HepG2 (cell line): ENCODE measurements around the gene ZDHHC19. TPM values are rescaled to one million over a fixed set of nuclear protein-coding genes. Genes with fewer than 3 reads are reported as not detected.
A peak's percentile ranks its signal among the peaks of the same experiment; 100 is the strongest.

Source experiments
- CEBPG ChIP-seq: IDR thresholded peaks from 2 replicates; pipeline ENCODE4 v1.6.1; 2016
- HIVEP1 ChIP-seq: sonication (generic); formaldehyde crosslinking; IDR thresholded peaks from 2 replicates; pipeline ENCODE4 v1.4.0; 2020; ENCODE audit warnings: mild to moderate bottlenecking, missing genetic modification reagents
- LCORL ChIP-seq, 2 experiments: fragments of 450-650 bp in 1 of 2; sonication (generic) in 1 of 2; formaldehyde crosslinking in 1 of 2; IDR thresholded peaks; 2 replicates each; pipeline versions ENCODE4 v1.5.0 to v1.6.1; 2017 to 2020; ENCODE audit warnings: antibody characterized with exemption in 1 of 2, missing genetic modification reagents in 1 of 2
- MATR3 ChIP-seq: sonication (generic); formaldehyde crosslinking; IDR thresholded peaks from 2 replicates; pipeline ENCODE4 v1.4.0; 2020; ENCODE audit warnings: missing genetic modification reagents
- MBD4 ChIP-seq: IDR thresholded peaks from 2 replicates; pipeline ENCODE4 v1.6.1; 2012; ENCODE audit warnings: low read length, inconsistent platforms, borderline replicate concordance
- NR2F6 ChIP-seq, 2 experiments: IDR thresholded peaks; 2 replicates each; pipeline ENCODE4 v1.6.1; 2016; ENCODE audit warnings: antibody characterized with exemption in 1 of 2, mild to moderate bottlenecking in 1 of 2
- NRL ChIP-seq: sonication (generic); formaldehyde crosslinking; IDR thresholded peaks from 2 replicates; pipeline ENCODE4 v1.5.0; 2020; ENCODE audit warnings: missing genetic modification reagents, mild to moderate bottlenecking, moderate library complexity, borderline replicate concordance
- ONECUT2 ChIP-seq: sonication (generic); formaldehyde crosslinking; IDR thresholded peaks from 2 replicates; pipeline ENCODE4 v1.4.0; 2020; ENCODE audit warnings: missing genetic modification reagents
- PAWR ChIP-seq: sonication (generic); formaldehyde crosslinking; IDR thresholded peaks from 2 replicates; pipeline ENCODE4 v1.4.0; 2020; ENCODE audit warnings: missing genetic modification reagents, mild to moderate bottlenecking, borderline replicate concordance
- POLR2G ChIP-seq: fragments of 200-400 bp; formaldehyde crosslinking; IDR thresholded peaks from 2 replicates; pipeline ENCODE4 v1.6.1; 2018; ENCODE audit warnings: mild to moderate bottlenecking, low read depth, low read length, moderate library complexity
- PRPF4 ChIP-seq: fragments of 200-400 bp; formaldehyde crosslinking; IDR thresholded peaks from 2 replicates; pipeline ENCODE4 v1.6.1; 2016; ENCODE audit warnings: low read length, low read depth; ENCODE audit not compliant: poor library complexity, severe bottlenecking
- RXRA ChIP-seq: sonication (generic); formaldehyde crosslinking; IDR thresholded peaks from 2 replicates; pipeline ENCODE4 v1.5.1; 2020; ENCODE audit warnings: missing genetic modification reagents
- SAP130 ChIP-seq: IDR thresholded peaks from 2 replicates; pipeline ENCODE4 v1.6.1; 2016; ENCODE audit warnings: low read depth
- TOE1 ChIP-seq: sonication (generic); formaldehyde crosslinking; IDR thresholded peaks from 2 replicates; pipeline ENCODE4 v1.4.0; 2020; ENCODE audit warnings: mild to moderate bottlenecking, missing genetic modification reagents
- ZEB1 ChIP-seq: IDR thresholded peaks from 2 replicates; pipeline ENCODE4 v1.6.1; 2012; ENCODE audit warnings: mild to moderate bottlenecking, low read depth, inconsistent platforms; ENCODE audit not compliant: insufficient replicate concordance
- ZNF280B ChIP-seq: sonication (generic); formaldehyde crosslinking; IDR thresholded peaks from 2 replicates; pipeline ENCODE4 v1.5.0; 2020; ENCODE audit warnings: missing genetic modification reagents, mild to moderate bottlenecking, borderline replicate concordance
- ZNF629 ChIP-seq: sonication (generic); formaldehyde crosslinking; conservative IDR thresholded peaks from 2 replicates; pipeline ENCODE4 v1.5.0; 2020; ENCODE audit warnings: missing genetic modification reagents
- ZNF652 ChIP-seq: IDR thresholded peaks from 2 replicates; pipeline ENCODE4 v1.6.1; 2016; ENCODE audit warnings: low read depth, borderline replicate concordance
- ZNF670 ChIP-seq: sonication (generic); formaldehyde crosslinking; IDR thresholded peaks from 2 replicates; pipeline ENCODE4 v1.8.0; 2022; ENCODE audit warnings: mild to moderate bottlenecking, missing genetic modification reagents, borderline replicate concordance
- ZNF709 ChIP-seq: sonication (generic); formaldehyde crosslinking; IDR thresholded peaks from 2 replicates; pipeline ENCODE4 v1.5.0; 2020; ENCODE audit warnings: mild to moderate bottlenecking, missing genetic modification reagents
- polyA plus RNA-seq, 8 experiments: library from polyadenylated mRNA; depleted of rRNA in 3 of 8; stranded (reverse) in 7 of 8; unstranded in 1 of 8; fragments of >200 nt; fragmentation: Illumina TruSeq in 4 of 8; extraction: Trizol in 4 of 8; gene quantifications; 2 replicates each; pipeline versions ENCODE4 v1.2.1 to v1.2.3, GENCODE V29; 2011 to 2016; ENCODE audit warnings: low read depth in 4 of 8, missing spikeins in 1 of 8, mixed read lengths in 1 of 8; ENCODE audit not compliant: insufficient read depth in 1 of 8
- total RNA-seq, 5 experiments: library from RNA; depleted of rRNA; stranded (reverse); fragments of >200 nt; fragmentation: Illumina TruSeq; extraction: Trizol; gene quantifications; 2 replicates each; pipeline ENCODE4 v1.2.3, GENCODE V29; 2016; ENCODE audit warnings: low read depth in 1 of 5
- TF ChIP-seq, protein P1 (sequence below): sonication (generic); formaldehyde crosslinking; IDR thresholded peaks from 2 replicates; pipeline ENCODE4 v1.5.0; 2020; ENCODE audit warnings: mild to moderate bottlenecking, missing genetic modification reagents
- TF ChIP-seq, protein P2 (sequence below): sonication (generic); formaldehyde crosslinking; IDR thresholded peaks from 2 replicates; pipeline ENCODE4 v1.5.1; 2020; ENCODE audit warnings: mild to moderate bottlenecking, moderate library complexity, missing genetic modification reagents
- TF ChIP-seq, protein P3 (sequence below): sonication (generic); formaldehyde crosslinking; conservative IDR thresholded peaks from 2 replicates; pipeline ENCODE4 v1.8.0; 2022; ENCODE audit warnings: mild to moderate bottlenecking, moderate library complexity, missing genetic modification reagents

The ZDHHC19 gene
- total and polyA plus RNA-seq, 2 of the 13 experiments (the other 11 are each of a cell fraction or from before 2014, with no cell fraction given): 0.22 to 0.53 TPM

- no peak for TF ChIP-seq POLR2G
- peak; percentile 96 for TF ChIP-seq ZEB1
- TF ChIP-seq, protein P1, sequence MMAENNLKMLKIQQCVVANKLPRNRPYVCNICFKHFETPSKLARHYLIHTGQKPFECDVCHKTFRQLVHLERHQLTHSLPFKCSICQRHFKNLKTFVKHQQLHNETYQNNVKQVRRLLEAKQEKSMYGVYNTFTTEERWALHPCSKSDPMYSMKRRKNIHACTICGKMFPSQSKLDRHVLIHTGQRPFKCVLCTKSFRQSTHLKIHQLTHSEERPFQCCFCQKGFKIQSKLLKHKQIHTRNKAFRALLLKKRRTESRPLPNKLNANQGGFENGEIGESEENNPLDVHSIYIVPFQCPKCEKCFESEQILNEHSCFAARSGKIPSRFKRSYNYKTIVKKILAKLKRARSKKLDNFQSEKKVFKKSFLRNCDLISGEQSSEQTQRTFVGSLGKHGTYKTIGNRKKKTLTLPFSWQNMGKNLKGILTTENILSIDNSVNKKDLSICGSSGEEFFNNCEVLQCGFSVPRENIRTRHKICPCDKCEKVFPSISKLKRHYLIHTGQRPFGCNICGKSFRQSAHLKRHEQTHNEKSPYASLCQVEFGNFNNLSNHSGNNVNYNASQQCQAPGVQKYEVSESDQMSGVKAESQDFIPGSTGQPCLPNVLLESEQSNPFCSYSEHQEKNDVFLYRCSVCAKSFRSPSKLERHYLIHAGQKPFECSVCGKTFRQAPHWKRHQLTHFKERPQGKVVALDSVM (CRISPR knock-in tag): no peak
- no peak for TF ChIP-seq PAWR (CRISPR knock-in tag)
- no peak for TF ChIP-seq ZNF629 (CRISPR knock-in tag)
- no peak for TF ChIP-seq ONECUT2
- no peak for TF ChIP-seq ZNF280B (CRISPR knock-in tag)
- peak; percentile 20; the same call in 1 of the 2 replicates for TF ChIP-seq SAP130 (CRISPR knock-in tag)
- no peak for TF ChIP-seq MATR3 (CRISPR knock-in tag)
- no peak; the same call in 1 of the 2 replicates for TF ChIP-seq ZNF670
- TF ChIP-seq NRL (CRISPR knock-in tag): 0 out of 2 replicates have a peak, but pooled peaks have one; percentile 23
- TF ChIP-seq ZNF709 (CRISPR knock-in tag): 0 out of 2 replicates have a peak, but pooled peaks have one; percentile 17
- TF ChIP-seq NR2F6 (IDR thresholded peaks at IDR 0.05): no peak
- TF ChIP-seq NR2F6 (CRISPR knock-in tag; IDR thresholded peaks at IDR 0.05): no peak
- TF ChIP-seq HIVEP1 (CRISPR knock-in tag): peak; percentile 62
- TF ChIP-seq, protein P2, sequence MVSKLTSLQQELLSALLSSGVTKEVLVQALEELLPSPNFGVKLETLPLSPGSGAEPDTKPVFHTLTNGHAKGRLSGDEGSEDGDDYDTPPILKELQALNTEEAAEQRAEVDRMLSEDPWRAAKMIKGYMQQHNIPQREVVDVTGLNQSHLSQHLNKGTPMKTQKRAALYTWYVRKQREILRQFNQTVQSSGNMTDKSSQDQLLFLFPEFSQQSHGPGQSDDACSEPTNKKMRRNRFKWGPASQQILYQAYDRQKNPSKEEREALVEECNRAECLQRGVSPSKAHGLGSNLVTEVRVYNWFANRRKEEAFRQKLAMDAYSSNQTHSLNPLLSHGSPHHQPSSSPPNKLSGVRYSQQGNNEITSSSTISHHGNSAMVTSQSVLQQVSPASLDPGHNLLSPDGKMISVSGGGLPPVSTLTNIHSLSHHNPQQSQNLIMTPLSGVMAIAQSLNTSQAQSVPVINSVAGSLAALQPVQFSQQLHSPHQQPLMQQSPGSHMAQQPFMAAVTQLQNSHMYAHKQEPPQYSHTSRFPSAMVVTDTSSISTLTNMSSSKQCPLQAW (CRISPR knock-in tag): peak; percentile 54
- no peak for TF ChIP-seq TOE1 (CRISPR knock-in tag)
- TF ChIP-seq, protein P3, sequence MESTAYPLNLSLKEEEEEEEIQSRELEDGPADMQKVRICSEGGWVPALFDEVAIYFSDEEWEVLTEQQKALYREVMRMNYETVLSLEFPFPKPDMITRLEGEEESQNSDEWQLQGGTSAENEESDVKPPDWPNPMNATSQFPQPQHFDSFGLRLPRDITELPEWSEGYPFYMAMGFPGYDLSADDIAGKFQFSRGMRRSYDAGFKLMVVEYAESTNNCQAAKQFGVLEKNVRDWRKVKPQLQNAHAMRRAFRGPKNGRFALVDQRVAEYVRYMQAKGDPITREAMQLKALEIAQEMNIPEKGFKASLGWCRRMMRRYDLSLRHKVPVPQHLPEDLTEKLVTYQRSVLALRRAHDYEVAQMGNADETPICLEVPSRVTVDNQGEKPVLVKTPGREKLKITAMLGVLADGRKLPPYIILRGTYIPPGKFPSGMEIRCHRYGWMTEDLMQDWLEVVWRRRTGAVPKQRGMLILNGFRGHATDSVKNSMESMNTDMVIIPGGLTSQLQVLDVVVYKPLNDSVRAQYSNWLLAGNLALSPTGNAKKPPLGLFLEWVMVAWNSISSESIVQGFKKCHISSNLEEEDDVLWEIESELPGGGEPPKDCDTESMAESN: no peak
- no peak for TF ChIP-seq LCORL (IDR thresholded peaks at IDR 0.05)
- TF ChIP-seq LCORL (CRISPR knock-in tag; IDR thresholded peaks at IDR 0.05): 0 out of 2 replicates have a peak, but pooled peaks have one; percentile 31
- TF ChIP-seq ZNF652 (CRISPR knock-in tag): no peak
- TF ChIP-seq PRPF4: no peak
- TF ChIP-seq CEBPG: no peak
- TF ChIP-seq MBD4: no peak
- no peak for TF ChIP-seq RXRA (CRISPR knock-in tag)
Measured at GRCh38 chr3:196216089-196216564, 4.9 kb upstream of the ZDHHC19 start, which contains the start of gene SLC51A (continued).
